Stimulated activated CD4-positive, alpha-beta T cell treated with anti-CD3 and anti-CD28 coated beads, Interleukin-15, amount 100 ng/mL, for 1 hour (primary cell): ENCODE results near the gene GIMAP7.

Source experiments
- DNase-seq, 2 donors: peaks; one replicate each; pipeline ENCODE4 v3.0.0-alpha.2; 2020; ENCODE audit warnings: low read depth in 1 of 2, low spot score in 1 of 2

GIMAP7 gene

GRCh38 chr7:150569245-150569955 is 54.7 kb downstream of the GIMAP7 start:
- no peak for DNase-seq
